Daoy (cell line): ENCODE measurements around the gene TYW1B. TPM values are rescaled to one million over a fixed set of nuclear protein-coding genes. Genes with fewer than 3 reads are reported as not detected.
"Not testable (repeated sequence)": the region's sequence is repeated elsewhere in the genome, so short reads cannot be mapped to it uniquely, and the experiment has no call there.

ENCODE experiments used
- DNase-seq: peaks from one replicate; pipeline ENCODE4 v3.0.0-alpha.2; 2015; ENCODE audit warnings: low read depth
- total RNA-seq: library from RNA; depleted of rRNA; stranded (reverse); fragments of >200 nt; shearing (Covaris generic); gene quantifications from 2 replicates; pipeline ENCODE4 v1.2.3, GENCODE V29; 2014

Gene TYW1B
- total RNA-seq, 1 experiment from 2014 or later, result 4.5 TPM

DNA sequence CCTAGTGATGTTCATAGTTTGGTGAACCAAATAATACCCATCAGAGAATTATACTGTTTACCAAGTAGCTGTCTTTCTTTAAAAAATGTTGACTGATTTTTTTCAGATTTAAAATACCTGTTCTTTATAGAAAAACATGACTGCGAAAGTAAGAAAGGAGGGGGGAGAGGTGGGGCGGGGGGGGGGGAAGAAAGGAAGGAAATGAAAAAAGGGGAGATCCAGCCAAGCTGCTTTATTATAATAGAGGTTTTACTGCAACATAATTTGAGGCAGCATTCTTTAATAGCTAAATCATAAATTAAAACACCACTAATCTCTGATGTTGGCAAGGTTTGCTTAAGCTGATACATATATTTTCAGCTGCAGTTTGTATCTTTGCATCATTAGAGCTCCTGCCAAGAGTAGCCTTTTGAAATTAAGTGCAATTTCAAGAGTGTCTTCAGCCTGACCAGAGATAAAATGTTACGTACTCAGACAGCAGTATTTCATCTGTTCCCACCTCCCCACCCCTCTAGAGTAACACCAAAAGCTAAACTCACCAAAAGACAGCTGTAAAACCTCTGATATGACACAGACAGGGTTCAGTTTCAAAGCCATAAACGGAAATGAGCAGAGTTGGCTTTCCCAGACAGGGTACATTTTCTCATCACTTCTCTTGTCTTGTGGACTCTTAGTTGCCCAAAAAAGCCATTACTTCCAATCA lies 202.1 kb downstream of the TYW1B start:
- DNase-seq, result not testable (repeated sequence)

DNA sequence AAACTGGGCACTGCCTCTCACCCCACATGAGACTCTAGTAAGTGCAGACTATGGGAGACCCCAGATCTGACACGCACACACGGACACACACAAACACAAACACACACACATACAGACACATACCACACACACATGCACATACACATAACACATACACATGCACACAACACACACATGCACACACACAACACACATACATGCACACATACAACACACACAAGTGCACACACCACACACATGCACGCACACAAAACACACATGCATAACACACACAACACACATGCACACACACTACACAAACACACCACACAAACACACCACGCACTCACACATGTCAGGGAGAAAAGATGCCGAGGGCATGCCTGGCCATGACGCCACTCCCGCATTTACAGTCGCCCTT lies 205.5 kb downstream of the TYW1B start:
- no peak for DNase-seq

DNA sequence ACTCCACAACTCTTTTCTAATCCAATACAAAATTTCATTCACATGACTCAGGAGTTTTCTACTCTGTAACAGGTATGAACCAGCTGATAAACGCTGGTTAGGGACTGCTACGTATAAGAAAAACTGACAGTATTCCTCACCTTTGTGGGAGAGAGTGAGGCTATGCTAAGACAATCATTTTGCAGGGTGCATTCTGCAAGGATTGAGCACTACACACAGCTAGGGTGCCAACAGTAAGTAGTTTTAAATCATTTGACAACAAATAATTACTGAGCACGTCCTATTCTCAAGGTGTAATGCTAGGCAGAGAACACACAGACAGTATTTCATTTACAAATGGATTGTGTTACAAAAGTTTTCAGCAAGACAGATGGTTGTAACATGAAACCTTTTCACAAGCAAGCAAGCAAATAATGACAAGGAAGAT lies 206.2 kb downstream of the TYW1B start:
- not testable (repeated sequence) for DNase-seq

DNA sequence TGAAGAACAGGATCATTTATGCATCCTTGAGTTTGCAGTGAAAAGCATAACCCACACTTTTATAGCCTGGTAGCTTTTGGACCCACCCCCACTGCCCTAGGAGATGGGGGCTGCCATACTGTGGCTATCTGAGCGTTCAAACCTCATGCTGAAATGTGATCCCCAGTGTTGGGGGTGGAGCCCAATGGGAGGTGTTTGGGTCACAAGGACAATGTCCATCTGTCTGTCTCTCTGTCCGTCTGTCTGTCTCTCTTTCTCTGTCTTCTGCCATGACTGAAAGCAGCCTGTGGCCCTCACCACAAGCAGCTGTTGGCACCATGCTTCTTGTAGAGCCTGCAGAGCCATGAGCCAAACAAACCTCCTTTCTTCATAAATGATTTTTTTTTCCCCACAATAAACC lies 207.1 kb downstream of the TYW1B start:
- not testable (repeated sequence) for DNase-seq

DNA sequence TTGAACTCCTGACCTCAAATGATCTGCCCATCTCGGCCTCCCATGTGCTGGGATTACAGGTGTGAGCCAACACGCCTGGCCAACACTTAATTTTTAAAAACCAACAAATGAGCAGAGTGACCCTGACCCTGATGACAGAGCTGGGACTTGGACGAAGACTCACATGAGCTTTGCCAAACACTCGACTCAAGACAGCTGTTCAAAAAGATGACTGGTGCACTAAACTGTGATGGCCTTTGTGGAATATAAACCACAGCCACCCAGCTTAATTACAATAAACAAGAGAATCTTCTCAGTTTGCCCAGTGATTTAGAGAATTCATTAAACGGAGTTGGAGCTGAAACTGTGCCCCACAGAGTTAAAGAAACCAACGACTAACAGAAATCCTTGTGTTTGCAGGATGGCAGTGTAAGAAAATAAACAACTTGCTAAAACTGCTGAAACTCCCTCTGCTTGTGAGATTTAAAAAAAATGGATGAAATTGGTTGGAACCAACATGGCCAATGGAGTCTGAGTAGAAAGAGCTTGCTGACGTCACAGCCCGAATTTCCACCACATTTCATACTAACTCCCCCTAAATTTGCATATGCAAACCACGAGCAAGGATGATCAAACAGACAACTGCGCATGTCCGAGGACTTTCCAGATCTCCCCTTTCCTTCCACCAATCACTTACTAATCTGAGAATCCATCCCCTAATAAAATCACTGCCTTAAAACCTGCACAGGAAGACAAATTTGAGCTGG lies 209.4 kb downstream of the TYW1B start:
- DNase-seq, result not testable (repeated sequence)

DNA sequence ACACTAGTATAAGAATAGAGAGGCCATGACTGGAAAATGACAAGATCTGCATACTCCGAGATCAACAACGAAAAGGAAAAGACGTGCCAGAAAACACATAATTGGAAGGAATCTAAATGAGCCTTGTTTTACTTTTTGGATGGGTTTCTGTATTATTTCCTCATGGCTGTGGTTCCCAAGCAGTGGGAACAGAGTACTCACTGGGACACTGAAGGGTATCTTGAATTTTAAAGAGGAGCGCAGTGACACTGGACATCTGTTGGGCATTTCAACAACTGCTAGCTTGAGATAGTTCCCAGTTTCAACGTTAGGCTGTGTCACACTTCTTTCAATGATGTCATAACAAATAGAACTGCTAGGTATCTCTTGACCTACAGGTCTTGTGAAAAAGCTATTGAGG lies 218.2 kb downstream of the TYW1B start:
- DNase-seq, result not testable (repeated sequence)

DNA sequence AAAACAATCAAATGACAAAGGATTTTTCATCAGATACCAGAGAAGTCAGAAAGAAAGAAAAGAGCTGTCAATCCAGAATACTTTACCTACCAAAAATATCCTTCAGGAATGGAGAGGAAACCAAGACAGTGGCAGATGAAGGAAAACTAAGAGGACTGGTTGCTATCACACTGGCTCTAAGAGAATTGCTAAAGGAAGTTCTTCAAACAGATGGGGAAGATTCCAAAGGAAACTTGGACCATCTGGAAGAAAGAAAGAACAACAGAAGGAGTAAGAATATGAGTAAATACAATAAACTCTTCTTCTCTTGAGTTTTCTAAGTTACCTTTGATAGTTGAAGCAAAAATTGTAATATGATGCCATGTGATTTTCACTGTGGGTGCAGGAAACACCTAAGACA lies 220.0 kb downstream of the TYW1B start:
- DNase-seq, result not testable (repeated sequence)

DNA sequence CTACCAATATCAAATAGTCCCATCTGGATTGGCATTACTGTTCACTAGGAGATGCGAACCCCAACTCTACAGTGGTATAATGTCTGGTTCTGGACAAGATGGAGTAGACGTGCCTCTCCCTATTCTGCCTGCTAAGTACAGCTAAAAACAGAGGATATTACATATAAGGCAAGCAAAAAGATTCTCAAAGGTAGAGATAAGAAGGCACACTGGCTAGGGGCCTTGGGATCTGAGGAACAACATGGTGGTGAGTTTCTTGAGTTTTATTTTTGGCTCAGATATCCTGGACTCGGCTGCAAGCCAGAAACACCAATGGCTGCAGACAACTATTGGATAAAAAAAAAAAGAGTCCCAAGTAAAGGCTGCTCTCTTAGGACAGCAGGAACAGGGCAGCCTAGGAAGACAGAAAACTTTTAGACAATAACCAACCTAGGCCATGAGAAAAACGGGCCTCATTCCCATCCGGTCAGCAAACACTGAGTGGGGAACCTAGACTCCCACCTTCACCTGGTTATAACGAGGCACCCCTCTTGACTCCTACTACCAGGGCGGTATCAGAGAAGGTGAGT lies 222.1 kb downstream of the TYW1B start:
- not testable (repeated sequence) for DNase-seq

DNA sequence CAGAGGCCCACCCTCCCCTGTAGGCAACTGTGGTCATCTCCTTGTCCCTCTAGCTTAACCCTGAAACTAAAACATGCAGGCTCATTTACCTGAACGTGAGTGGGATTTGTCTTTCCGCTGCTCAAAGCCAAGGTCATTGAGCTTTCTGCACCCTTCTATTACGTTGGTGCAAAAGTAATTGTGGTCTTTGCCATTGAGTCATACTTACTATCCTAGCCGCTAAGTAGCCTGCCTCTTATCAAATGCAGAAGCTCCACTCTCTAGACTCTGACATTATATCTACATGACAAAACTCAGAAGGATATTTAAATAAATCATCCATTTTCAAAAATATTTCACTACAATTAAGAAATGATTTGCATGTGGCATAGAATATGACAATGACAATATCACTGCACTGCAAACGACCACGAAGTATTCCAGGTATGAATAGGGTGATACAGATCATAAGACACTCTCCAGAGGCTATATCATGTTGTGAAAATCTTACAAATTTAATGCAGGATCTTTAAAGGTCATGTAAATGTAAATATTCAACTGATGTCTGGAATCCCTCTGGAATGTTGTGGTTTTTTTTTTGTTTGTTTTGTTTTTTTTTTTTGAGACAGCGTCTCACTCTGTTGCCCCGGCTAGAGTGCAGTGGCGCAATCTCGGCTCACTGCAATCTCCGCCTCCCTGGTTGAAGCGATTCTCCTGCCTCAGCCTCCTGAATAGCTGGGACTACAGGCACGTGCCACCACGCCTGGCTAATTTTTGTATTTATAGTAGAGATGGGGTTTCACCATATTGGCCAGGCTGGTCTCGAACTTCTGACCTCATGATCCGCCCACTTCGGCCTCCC lies 223.0 kb downstream of the TYW1B start:
- DNase-seq, result not testable (repeated sequence)

DNA sequence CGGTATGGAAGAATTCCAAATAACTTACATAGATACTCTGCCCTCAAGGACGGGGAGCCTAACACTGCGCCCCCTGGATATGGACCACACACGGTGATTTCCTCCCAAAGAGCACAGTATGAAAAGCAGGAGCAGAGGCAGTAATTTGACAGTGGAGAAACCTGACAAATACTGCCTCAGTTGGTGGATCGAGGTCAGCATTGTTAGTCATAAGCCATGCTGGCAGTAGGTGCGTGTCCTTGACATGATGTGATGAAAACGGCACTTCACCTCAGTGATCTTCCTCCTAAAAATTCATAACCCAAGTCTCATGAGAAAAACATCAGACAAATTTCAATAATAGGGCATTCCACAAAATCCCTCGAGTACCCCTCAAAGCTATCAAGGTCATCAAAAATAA lies 224.5 kb downstream of the TYW1B start:
- DNase-seq, result not testable (repeated sequence)

DNA sequence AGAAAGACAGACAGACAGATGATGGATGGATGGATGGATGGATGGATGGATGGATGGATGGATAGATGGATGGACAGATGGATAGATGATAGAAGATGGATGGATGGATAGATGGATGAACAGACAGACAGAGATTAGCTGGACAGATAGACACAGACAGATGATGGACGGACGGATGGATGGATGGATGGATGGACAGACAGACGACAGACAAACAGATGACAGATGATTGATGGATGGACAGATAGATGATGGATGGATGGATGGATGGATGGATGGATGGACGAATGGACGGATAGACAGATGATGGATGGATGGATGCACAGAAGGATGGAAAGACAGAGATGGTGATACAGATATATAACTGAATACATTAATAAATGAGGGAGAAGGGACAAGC lies 224.9 kb downstream of the TYW1B start:
- DNase-seq, result no peak

DNA sequence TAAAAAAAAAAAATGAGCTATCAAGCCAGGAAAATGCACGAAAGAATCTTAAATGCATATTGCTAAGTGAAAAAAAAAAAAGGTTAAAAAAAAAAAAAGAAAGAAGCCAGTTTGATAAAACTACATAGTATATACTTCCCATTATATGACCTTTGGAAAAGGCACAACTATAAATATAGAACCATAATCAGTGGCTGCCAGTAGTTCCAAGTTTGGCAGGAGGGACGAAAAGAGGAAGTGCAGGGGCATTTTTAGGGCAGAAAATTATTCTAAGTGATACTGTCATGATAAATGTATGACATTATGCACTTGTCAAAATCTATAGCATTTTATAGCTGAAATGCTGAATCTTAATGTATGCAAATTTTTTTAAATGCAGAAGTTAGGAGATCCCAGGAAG lies 226.3 kb downstream of the TYW1B start:
- DNase-seq, result not testable (repeated sequence)

DNA sequence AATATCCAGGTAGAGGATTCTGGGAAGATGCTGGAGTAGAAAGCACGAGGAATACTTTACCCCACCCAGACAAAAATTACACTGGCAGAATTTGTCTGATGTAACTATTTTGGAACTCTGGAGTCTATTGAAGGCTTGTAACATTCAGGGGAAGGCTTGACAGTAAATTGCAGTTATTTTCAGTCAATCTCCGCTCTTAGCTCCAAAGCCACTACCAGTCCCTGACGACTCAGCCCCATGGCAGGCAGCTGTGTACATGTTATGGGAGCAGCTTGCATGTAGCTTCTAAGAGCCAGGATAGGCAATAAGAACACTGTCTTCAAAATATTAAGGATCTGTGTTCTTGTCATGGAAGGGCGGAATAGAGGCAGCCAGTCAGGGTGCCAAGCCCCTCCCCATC lies 238.0 kb downstream of the TYW1B start:
- not testable (repeated sequence) for DNase-seq

DNA sequence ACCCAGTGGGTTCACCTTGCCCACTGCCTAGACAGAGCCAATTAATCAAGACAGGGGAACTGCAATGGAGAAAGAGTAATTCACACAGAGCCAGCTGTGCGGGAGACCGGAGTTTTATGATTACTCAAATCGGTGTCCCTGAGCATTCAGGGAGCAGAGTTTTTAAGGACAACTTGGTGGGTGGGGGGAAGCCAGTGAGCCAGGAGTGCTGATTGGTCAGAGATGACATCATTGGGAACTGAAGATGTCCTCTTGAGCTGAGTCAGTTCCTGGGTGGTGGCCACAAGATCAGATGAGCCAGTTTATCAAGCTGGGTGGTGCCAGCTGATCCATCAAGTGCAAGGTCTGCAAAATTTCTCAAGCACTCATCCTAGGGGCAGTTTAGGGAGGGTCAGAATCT lies 240.7 kb downstream of the TYW1B start:
- not testable (repeated sequence) for DNase-seq

DNA sequence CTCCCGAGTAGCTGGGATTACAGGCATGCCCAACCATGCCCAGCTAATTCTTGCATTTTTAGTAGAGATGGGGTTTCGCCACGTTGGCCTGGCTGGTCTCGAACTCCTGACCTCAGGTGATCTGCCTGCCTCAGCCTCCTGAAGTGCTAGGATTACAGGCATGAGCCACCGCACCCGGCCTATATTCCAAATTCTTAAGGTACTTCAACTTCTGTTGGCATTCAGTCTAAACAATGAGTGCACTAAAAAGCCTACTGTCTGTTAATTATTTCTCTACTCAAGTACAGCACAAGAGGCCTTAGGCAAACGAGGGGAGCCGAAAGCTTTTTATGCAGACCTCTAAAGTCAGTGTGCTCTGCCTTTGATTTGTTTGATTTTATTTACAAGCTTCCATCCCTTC lies 243.4 kb downstream of the TYW1B start:
- not testable (repeated sequence) for DNase-seq

DNA sequence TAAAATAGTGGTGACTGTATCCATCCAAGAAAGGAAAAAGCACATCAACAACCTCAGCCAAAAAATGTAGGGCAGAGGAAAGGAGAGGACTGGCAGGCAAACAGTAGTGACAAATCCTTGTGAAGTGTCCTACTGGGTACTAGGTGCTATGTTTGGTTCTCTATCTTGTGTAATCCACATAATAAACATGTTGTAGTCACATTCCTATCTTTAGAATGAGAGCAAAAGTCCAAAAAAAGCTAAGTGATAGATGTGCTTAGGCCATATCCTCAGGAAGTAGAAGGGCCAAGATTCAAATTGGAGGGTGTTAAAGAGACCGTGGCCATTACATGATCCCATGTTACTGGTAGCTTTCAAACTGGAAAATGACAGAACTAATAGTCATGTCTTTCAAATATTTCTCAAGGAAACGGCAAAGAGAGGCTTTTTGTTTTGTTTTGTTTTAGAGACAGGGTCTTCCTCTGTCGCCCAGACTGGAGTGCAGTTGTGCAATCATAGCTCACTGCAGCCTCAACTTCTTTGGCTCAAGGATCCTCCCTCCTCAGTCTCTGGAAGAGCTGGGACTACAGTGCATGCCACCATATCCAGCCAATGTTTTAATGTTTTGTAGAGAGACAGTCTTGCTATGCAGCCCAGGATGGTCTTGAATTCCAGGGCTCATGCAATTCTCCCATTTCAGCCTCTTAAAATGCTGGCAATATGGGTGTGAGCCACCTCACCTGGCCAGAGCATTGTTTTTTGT lies 244.2 kb downstream of the TYW1B start:
- DNase-seq, result not testable (repeated sequence)

DNA sequence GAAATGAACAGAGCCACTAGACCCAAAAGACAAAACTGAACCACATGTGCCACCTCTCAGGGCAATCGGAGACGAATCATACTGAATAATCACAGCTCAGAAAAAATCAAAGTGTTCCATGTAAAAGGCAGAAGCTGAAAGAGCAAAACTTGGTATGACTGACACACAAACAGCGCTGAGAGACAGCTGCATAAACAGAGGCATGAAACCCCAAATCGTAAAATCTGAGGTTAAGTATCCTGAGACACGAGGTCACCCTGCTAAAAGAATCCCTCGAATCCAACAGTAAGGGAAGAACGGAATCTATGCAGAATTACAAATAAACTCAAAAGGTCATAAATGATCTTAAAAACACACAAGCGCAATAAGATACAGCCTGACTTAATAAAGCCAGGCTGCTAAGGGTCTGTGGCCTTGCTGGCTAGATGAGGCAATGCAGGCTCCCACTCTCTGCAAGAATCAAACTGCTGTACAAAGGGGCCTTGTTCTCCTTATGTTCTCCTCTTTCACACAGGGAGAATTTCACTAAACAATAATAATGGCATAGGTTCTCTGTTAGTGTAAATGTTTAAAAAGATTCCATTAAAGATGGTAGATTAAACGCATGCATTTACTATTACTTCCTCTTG lies 247.7 kb downstream of the TYW1B start:
- DNase-seq, result not testable (repeated sequence)

DNA sequence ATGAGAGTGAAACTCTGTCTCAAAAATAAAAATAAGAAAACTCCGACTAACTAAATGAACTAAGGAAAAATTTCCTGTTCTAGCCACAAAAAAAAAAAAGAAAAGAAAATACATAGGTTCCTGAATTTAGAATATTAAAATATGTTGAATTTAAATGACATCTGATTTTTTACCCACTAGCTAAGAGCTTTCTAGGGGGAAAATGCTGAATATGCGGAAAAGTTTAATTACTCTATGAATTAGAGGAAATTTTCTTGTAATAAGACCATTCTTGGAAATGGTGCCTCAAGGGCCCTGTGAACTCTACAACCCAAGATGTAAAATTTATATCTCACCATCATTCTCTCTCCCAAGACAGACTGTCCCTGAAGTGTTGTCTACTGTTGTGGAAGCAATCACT lies 250.9 kb downstream of the TYW1B start:
- no peak for DNase-seq

DNA sequence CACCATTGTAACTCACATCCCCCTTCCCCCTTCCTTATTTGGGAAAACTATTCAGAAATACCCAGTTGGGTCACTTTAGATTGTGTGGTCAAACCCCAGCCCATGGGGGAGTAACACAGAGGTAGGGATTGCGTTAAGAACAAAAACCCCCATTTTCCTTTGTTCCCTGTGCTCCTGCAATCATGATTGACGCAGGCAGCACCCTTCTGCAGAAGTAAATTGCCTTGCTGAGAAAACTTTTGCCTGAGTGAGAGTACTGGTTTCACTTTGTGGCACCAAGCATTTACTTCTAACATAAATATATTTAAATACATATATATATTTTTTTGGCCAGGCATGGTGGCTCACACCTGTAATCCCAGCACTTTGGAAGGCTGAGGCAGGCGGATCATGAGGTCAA lies 266.0 kb downstream of the TYW1B start:
- DNase-seq, result not testable (repeated sequence)

DNA sequence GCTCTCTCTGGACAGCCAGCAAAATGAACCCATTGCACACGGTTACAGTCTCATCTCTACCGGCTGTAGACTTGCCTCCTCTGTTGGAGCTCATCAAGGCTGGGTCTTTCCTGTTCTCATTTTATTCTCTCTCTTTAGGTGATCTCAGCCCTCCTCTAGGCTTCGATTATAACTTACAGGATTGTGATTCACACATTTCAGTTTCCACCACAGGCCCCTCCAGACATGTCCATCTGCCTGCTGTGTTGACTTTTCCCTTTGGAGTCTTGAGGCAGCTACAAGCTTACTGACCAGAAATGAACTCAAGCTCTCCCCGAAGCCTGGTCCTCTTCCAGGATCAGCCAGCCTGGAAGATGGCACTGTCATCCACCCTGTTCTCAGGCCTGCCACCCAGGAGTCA lies 268.5 kb downstream of the TYW1B start:
- DNase-seq, result not testable (repeated sequence)

DNA sequence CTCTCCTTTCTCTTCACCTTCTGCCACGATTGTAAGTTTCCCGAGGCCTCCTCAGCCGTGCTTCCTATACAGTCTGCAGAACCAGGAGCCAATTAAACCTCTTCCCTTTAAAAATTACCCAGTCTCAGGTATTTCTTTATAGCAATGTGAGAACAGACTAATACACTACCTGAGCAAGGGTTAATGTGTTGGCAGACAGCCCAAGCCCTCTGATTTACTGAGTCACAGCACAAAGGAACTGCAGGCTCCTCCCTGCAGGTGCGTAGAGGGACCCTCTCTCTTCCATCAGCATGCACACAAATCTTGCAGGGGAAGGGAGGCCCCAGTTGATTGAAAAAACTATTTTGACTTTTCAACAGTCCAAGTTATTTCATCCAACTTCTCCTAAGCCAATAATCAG lies 271.3 kb downstream of the TYW1B start:
- not testable (repeated sequence) for DNase-seq
